Naive thymus-derived CD4-positive, alpha-beta T cell (primary cell): ENCODE measurements around the gene CHN2. TPM values are rescaled to one million over a fixed set of nuclear protein-coding genes. Genes with fewer than 3 reads are reported as not detected.

Source experiments
- ATAC-seq: fragments of 150-1000 bp; cut with Tn5 transposase; 2 replicates; pipeline ENCODE4 v1.10.0; 2021; ENCODE audit warnings: mild to moderate bottlenecking, moderate library complexity
- CTCF ChIA-PET: fragments of 350-600 bp; sonication (Branson Sonifier 250); formaldehyde crosslinking; loops from one replicate; lab custom pipeline; 2021; ENCODE audit warnings: antibody characterized with exemption; lab: Charles Lee
- POLR2A ChIA-PET: fragments of 350-600 bp; sonication (Branson Sonifier 250); formaldehyde crosslinking; loops from one replicate; lab custom pipeline; 2021; ENCODE audit warnings: antibody characterized with exemption, inconsistent platforms; lab: Charles Lee
- DNase-seq, 9 donors: peaks; one replicate each; pipeline versions ENCODE4 v3.0.0 to v3.0.0-alpha.2; 2020 to 2022; ENCODE audit warnings: mixed read lengths in 1 of 9
- H3K27ac ChIP-seq: one replicate; pipeline ENCODE4 v1.7.0; 2013; ENCODE audit warnings: mild to moderate bottlenecking, low read depth, low read length, moderate library complexity
- H3K27me3 ChIP-seq, 2 donors: one replicate each; pipeline ENCODE4 v1.7.0; 2013; ENCODE audit warnings: low read length in 2 of 2, mild to moderate bottlenecking in 2 of 2, moderate library complexity in 2 of 2; ENCODE audit not compliant: control insufficient read depth in 2 of 2, insufficient read depth in 2 of 2
- H3K36me3 ChIP-seq, 3 experiments: 1 replicate in 2 of 3; 2 replicates in 1 of 3; pipeline ENCODE4 v1.7.0; 2013; ENCODE audit warnings: low read length in 3 of 3, mild to moderate bottlenecking in 3 of 3, moderate library complexity in 1 of 3; ENCODE audit not compliant: insufficient read depth in 3 of 3, control insufficient read depth in 2 of 3
- H3K4me1 ChIP-seq, 2 donors: one replicate each; pipeline ENCODE4 v1.7.0; 2013; ENCODE audit warnings: low read length in 2 of 2, mild to moderate bottlenecking in 2 of 2, moderate library complexity in 1 of 2; ENCODE audit not compliant: control insufficient read depth in 2 of 2, insufficient read depth in 2 of 2
- H3K4me3 ChIP-seq: 2 replicates; pipeline ENCODE4 v1.7.0; 2013; ENCODE audit warnings: mild to moderate bottlenecking, low read length
- H3K9me3 ChIP-seq, 3 experiments: 1 replicate in 2 of 3; 2 replicates in 1 of 3; pipeline ENCODE4 v1.7.0; 2013; ENCODE audit warnings: low read length in 3 of 3; ENCODE audit not compliant: control insufficient read depth in 2 of 3
- H3K27ac Mint-ChIP-seq, 9 donors: one replicate each; pipeline ENCODE4 v1.8.0; 2020 to 2022; ENCODE audit warnings: mixed read lengths in 9 of 9, mild to moderate bottlenecking in 8 of 9, moderate library complexity in 5 of 9, inconsistent platforms in 2 of 9
- H3K27me3 Mint-ChIP-seq, 5 donors: one replicate each; pipeline ENCODE4 v1.8.0; 2021 to 2022; ENCODE audit warnings: mixed read lengths in 5 of 5, mild to moderate bottlenecking in 1 of 5
- H3K36me3 Mint-ChIP-seq, 5 donors: one replicate each; pipeline ENCODE4 v1.8.0; 2020 to 2022; ENCODE audit warnings: mixed read lengths in 5 of 5, mild to moderate bottlenecking in 3 of 5, inconsistent platforms in 1 of 5
- H3K4me1 Mint-ChIP-seq, 7 donors: one replicate each; pipeline ENCODE4 v1.8.0; 2020 to 2022; ENCODE audit warnings: mixed read lengths in 7 of 7, mild to moderate bottlenecking in 3 of 7, inconsistent platforms in 1 of 7
- H3K4me3 Mint-ChIP-seq, 10 donors: one replicate each; pipeline ENCODE4 v1.8.0; 2020 to 2022; ENCODE audit warnings: mild to moderate bottlenecking in 10 of 10, mixed read lengths in 10 of 10, moderate library complexity in 6 of 10, inconsistent platforms in 2 of 10
- H3K9me3 Mint-ChIP-seq, 11 donors: one replicate each; pipeline ENCODE4 v1.8.0; 2020 to 2022; ENCODE audit warnings: mixed read lengths in 11 of 11, mild to moderate bottlenecking in 4 of 11, inconsistent platforms in 1 of 11, moderate library complexity in 1 of 11
- intact Hi-C, 2 donors: fragments of 100-400 bp; cut with micrococcal nuclease; formaldehyde crosslinking; loops; one replicate each; pipeline ENCODE4 v1.15.1; 2023
- polyA plus RNA-seq, 2 donors: library from polyadenylated mRNA; unstranded; fragments of 300-500 nt; fragmentation: Illumina TruSeq; gene quantifications; one replicate each; pipeline ENCODE4 v1.2.3, GENCODE V29; 2021
- total RNA-seq, 6 experiments: library from RNA in 5 of 6; stranded (reverse) in 5 of 6; gene quantifications; 1 replicate in 5 of 6; 2 replicates in 1 of 6; pipeline ENCODE4 v1.2.3 and lab custom pipeline; 2021 to 2026

Gene CHN2
- total and polyA plus RNA-seq, 7 experiments from 2014 or later, result 0.34 to 28.1 (median 0.98) TPM

GRCh38 chr7:29454899-29455451 is 260.4 kb downstream of the CHN2 start:
- POLR2A ChIA-PET, result no interaction called here
- H3K27ac Mint-ChIP-seq, result no peak overlapping the region
- H3K9me3 Mint-ChIP-seq, result no peaks in the 10 kb centered on the region
- CTCF ChIA-PET, result no interaction called here
- no peaks in the 10 kb centered on the region for H3K36me3 ChIP-seq
- peaks cover 0 to 4% (median 0%) of the 10 kb centered on the region in 5 donors for H3K27me3 Mint-ChIP-seq
- H3K4me3 ChIP-seq, result no peak overlapping the region
- ATAC-seq (no peak), DNase-seq (no peak)
- H3K9me3 ChIP-seq, result no peaks in the 10 kb centered on the region
- H3K36me3 Mint-ChIP-seq, result no peaks in the 10 kb centered on the region
- no peak overlapping the region for H3K4me3 Mint-ChIP-seq
- no peaks in the 10 kb centered on the region for H3K4me1 ChIP-seq
- peaks cover 0 to 2% (median 0%) of the 10 kb centered on the region in 7 donors for H3K4me1 Mint-ChIP-seq
- intact Hi-C loops, result no loop called here
- no peaks in the 10 kb centered on the region for H3K27me3 ChIP-seq
- no peak overlapping the region for H3K27ac ChIP-seq

DNA sequence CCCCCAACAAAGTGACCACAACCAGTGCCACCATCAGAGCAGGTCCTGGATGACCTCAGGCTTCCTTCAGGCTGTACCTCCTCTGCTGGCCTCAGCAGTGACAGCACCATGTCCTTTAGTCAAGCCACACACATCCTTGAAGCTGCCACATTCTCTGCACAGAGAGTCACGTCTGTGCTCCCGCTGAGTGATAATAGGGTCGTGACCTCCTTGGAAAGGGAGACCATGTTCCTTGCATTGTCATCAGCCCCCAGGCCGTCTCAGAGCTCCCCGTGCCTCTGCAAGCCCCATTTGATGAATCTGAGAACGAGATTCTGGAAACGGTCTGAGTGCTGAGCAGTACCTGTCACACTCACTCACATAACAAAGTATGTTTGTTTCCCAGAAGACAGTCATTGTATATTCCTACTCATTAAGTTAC is 262.6 kb downstream of the CHN2 start:
- POLR2A ChIA-PET, result no interaction called here
- peaks cover 0 to 4% (median 0%) of the 10 kb centered on the region in 5 donors for H3K27me3 Mint-ChIP-seq
- intact Hi-C loops, result no loop called here
- no peak overlapping the region for H3K27ac Mint-ChIP-seq
- Histone ChIP-seq H3K9me3 (no peaks in the 10 kb centered on the region), H3K4me1 (no peaks in the 10 kb centered on the region), H3K27ac (no peak overlapping the region), H3K4me3 (no peak overlapping the region), H3K36me3 (no peaks in the 10 kb centered on the region), H3K27me3 (no peaks in the 10 kb centered on the region)
- ATAC-seq (no peak), DNase-seq (no peak)
- H3K36me3 Mint-ChIP-seq, result no peaks in the 10 kb centered on the region
- CTCF ChIA-PET, result no interaction called here
- peaks cover 0 to 2% (median 0%) of the 10 kb centered on the region in 7 donors for H3K4me1 Mint-ChIP-seq
- no peak overlapping the region for H3K4me3 Mint-ChIP-seq
- H3K9me3 Mint-ChIP-seq, result peaks cover 0 to 2% (median 0%) of the 10 kb centered on the region in 11 donors

GRCh38 chr7:29457565-29458011 is 263.0 kb downstream of the CHN2 start:
- Histone ChIP-seq H3K27ac (no peak overlapping the region), H3K4me3 (no peak overlapping the region), H3K27me3 (no peaks in the 10 kb centered on the region), H3K4me1 (no peaks in the 10 kb centered on the region), H3K36me3 (no peaks in the 10 kb centered on the region), H3K9me3 (no peaks in the 10 kb centered on the region)
- no peak overlapping the region for H3K4me3 Mint-ChIP-seq
- ATAC-seq, result no peak
- CTCF ChIA-PET, result no interaction called here
- POLR2A ChIA-PET, result no interaction called here
- H3K9me3 Mint-ChIP-seq, result peaks cover 0 to 2% (median 0%) of the 10 kb centered on the region in 11 donors
- H3K27me3 Mint-ChIP-seq, result peaks cover 0 to 4% (median 0%) of the 10 kb centered on the region in 5 donors
- DNase-seq, result no peak
- peaks cover 0 to 2% (median 0%) of the 10 kb centered on the region in 7 donors for H3K4me1 Mint-ChIP-seq
- no peak overlapping the region for H3K27ac Mint-ChIP-seq
- intact Hi-C loops, result no loop called here
- no peaks in the 10 kb centered on the region for H3K36me3 Mint-ChIP-seq

- no peak overlapping the region for H3K4me3 ChIP-seq
- H3K27me3 Mint-ChIP-seq, result peaks cover 0 to 1% (median 0%) of the 10 kb centered on the region in 5 donors
- no peaks in the 10 kb centered on the region for H3K27me3 ChIP-seq
- H3K4me1 ChIP-seq, result no peaks in the 10 kb centered on the region
- H3K9me3 Mint-ChIP-seq, result peaks cover 0 to 2% (median 0%) of the 10 kb centered on the region in 11 donors
- H3K4me3 Mint-ChIP-seq, result no peak overlapping the region
- no peak overlapping the region for H3K27ac Mint-ChIP-seq
- H3K27ac ChIP-seq, result no peak overlapping the region
- ATAC-seq (no peak), DNase-seq (no peak)
- ChIA-PET CTCF (no interaction called here), POLR2A (no interaction called here)
- H3K4me1 Mint-ChIP-seq, result peaks cover 0 to 2% (median 0%) of the 10 kb centered on the region in 7 donors
- H3K9me3 ChIP-seq, result no peaks in the 10 kb centered on the region
- no peaks in the 10 kb centered on the region for H3K36me3 Mint-ChIP-seq
- no peaks in the 10 kb centered on the region for H3K36me3 ChIP-seq
- intact Hi-C loops, result no loop called here
Observed at GRCh38 chr7:29458933-29459332, 264.4 kb downstream of the CHN2 start.

DNA sequence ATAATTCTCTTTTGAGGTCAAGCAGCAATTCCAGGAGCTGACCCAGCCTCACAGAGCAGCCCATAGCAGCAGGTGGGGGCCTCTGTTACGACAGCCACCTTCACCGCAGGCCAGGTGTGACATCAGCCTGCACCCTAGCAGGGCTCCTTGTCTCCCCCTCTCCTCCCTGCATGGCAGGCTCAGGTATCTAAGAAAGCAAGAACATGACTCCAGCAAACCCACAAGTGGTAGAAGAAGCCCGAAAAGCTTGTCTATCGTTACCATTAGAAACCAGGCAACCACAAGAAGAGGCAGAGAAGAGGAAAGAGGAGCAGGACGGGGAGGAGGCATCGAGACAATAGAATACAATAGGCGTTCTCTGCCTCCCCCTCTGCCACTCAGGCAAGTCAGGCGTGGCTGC is 265.0 kb downstream of the CHN2 start:
- ATAC-seq (no peak), DNase-seq (no peak)
- Mint-ChIP-seq H3K27me3 (no peaks in the 10 kb centered on the region), H3K4me1 (peaks cover 0 to under 1% (median 0%) of the 10 kb centered on the region in 7 donors), H3K27ac (no peak overlapping the region), H3K36me3 (no peaks in the 10 kb centered on the region), H3K9me3 (peaks cover 0 to 2% (median 0%) of the 10 kb centered on the region in 11 donors), H3K4me3 (no peak overlapping the region)
- H3K4me3 ChIP-seq, result no peak overlapping the region
- no peaks in the 10 kb centered on the region for H3K27me3 ChIP-seq
- H3K4me1 ChIP-seq, result no peaks in the 10 kb centered on the region
- ChIA-PET CTCF (no interaction called here), POLR2A (no interaction called here)
- intact Hi-C loops, result no loop called here
- H3K9me3 ChIP-seq, result no peaks in the 10 kb centered on the region
- no peaks in the 10 kb centered on the region for H3K36me3 ChIP-seq
- no peak overlapping the region for H3K27ac ChIP-seq

GRCh38 chr7:29461996-29462395 is 267.4 kb downstream of the CHN2 start:
- intact Hi-C loops, result no loop called here
- DNase-seq (no peak), ATAC-seq (no peak)
- no peaks in the 10 kb centered on the region for H3K36me3 ChIP-seq
- H3K27ac Mint-ChIP-seq, result no peak overlapping the region
- peaks cover 0 to 2% (median 0%) of the 10 kb centered on the region in 11 donors for H3K9me3 Mint-ChIP-seq
- H3K4me1 Mint-ChIP-seq, result no peaks in the 10 kb centered on the region
- ChIA-PET CTCF (no interaction called here), POLR2A (no interaction called here)
- H3K36me3 Mint-ChIP-seq, result no peaks in the 10 kb centered on the region
- no peak overlapping the region for H3K4me3 ChIP-seq
- no peaks in the 10 kb centered on the region for H3K27me3 Mint-ChIP-seq
- no peak overlapping the region for H3K27ac ChIP-seq
- H3K4me3 Mint-ChIP-seq, result no peak overlapping the region
- H3K9me3 ChIP-seq, result no peaks in the 10 kb centered on the region
- H3K4me1 ChIP-seq, result no peaks in the 10 kb centered on the region
- H3K27me3 ChIP-seq, result no peaks in the 10 kb centered on the region

DNA sequence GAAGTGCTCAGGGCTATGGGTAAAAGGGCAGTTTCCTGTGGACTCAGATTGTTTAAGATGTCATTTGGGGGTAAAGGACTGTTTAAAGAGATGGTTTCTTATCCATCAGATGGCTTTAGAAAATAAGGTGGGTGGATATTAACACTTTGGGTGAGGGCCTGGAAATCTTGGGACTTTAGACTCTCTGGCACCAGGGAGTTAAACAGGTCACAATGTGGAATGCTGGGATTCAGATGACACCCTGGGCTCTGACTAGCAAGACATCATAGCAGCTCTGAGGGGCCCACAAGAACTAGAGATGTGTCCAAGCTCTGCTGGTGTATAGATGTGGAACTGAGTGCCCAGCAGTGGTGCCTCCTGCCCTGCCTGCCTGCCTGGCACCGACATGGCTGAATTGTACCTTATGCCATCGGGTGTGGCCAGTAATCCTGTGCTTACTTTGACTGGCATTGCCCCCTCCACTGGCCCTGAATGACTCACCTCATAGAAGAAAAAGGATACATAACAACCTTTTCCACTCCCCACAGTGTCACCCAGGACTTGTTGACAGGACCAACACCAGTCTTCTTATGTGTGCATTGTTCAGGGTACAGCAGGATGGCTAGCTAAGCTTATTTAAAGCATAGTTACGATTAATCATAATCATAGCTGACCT is 269.1 kb downstream of the CHN2 start:
- no peak for DNase-seq
- no peaks in the 10 kb centered on the region for H3K36me3 ChIP-seq
- H3K4me3 ChIP-seq, result no peak overlapping the region
- Mint-ChIP-seq H3K4me1 (no peaks in the 10 kb centered on the region), H3K4me3 (no peak overlapping the region), H3K9me3 (peaks cover 0 to 2% (median 0%) of the 10 kb centered on the region in 11 donors), H3K27ac (no peak overlapping the region), H3K27me3 (peaks cover 0 to 3% (median 0%) of the 10 kb centered on the region in 5 donors), H3K36me3 (no peaks in the 10 kb centered on the region)
- no peaks in the 10 kb centered on the region for H3K27me3 ChIP-seq
- intact Hi-C loops, result no loop called here
- no peak overlapping the region for H3K27ac ChIP-seq
- ChIA-PET POLR2A (no interaction called here), CTCF (no interaction called here)
- H3K4me1 ChIP-seq, result no peaks in the 10 kb centered on the region
- no peaks in the 10 kb centered on the region for H3K9me3 ChIP-seq
- ATAC-seq, result no peak
